Activated CD8-positive, alpha-beta T cell treated with anti-CD3 and anti-CD28 coated beads, Interleukin-2, amount 10 ng/mL, durations not matched to agents 7 days and 5 days (primary cell): ENCODE measurements around the gene KRT71. TPM values are rescaled to one million over a fixed set of nuclear protein-coding genes. Genes with fewer than 3 reads are reported as not detected.

ENCODE experiments used
- ATAC-seq: fragments of 150-1000 bp; cut with Tn5 transposase; one replicate; pipeline ENCODE4 v1.10.0; 2021; ENCODE audit warnings: moderate library complexity
- CTCF ChIA-PET: fragments of 350-600 bp; sonication (Branson Sonifier 250); formaldehyde crosslinking; loops from one replicate; lab custom pipeline; 2021; ENCODE audit warnings: antibody characterized with exemption; lab: Charles Lee
- POLR2A ChIA-PET: fragments of 350-600 bp; sonication (Branson Sonifier 250); formaldehyde crosslinking; loops from one replicate; lab custom pipeline; 2021; ENCODE audit warnings: antibody characterized with exemption; lab: Charles Lee
- DNase-seq: peaks from one replicate; pipeline ENCODE4 v3.0.0-alpha.2; 2020
- H3K27ac Mint-ChIP-seq: one replicate; pipeline ENCODE4 v1.8.0; 2021; ENCODE audit warnings: mild to moderate bottlenecking, mixed read lengths
- H3K27me3 Mint-ChIP-seq: one replicate; pipeline ENCODE4 v1.8.0; 2021; ENCODE audit warnings: low read depth, mixed read lengths
- H3K36me3 Mint-ChIP-seq: one replicate; pipeline ENCODE4 v1.8.0; 2021; ENCODE audit warnings: low read depth, mixed read lengths
- H3K4me1 Mint-ChIP-seq: one replicate; pipeline ENCODE4 v1.8.0; 2021; ENCODE audit warnings: low read depth, mixed read lengths
- H3K4me3 Mint-ChIP-seq: one replicate; pipeline ENCODE4 v1.8.0; 2021; ENCODE audit warnings: mild to moderate bottlenecking, mixed read lengths
- H3K9me3 Mint-ChIP-seq: one replicate; pipeline ENCODE4 v1.8.0; 2022; ENCODE audit warnings: mixed read lengths; ENCODE audit not compliant: insufficient read depth
- total RNA-seq, 2 experiments: library from RNA; stranded (reverse); gene quantifications; one replicate each; pipeline ENCODE4 v1.2.3, GENCODE V29; 2021

KRT71 gene
- total RNA-seq, 2 experiments from 2014 or later, result not detected

DNA sequence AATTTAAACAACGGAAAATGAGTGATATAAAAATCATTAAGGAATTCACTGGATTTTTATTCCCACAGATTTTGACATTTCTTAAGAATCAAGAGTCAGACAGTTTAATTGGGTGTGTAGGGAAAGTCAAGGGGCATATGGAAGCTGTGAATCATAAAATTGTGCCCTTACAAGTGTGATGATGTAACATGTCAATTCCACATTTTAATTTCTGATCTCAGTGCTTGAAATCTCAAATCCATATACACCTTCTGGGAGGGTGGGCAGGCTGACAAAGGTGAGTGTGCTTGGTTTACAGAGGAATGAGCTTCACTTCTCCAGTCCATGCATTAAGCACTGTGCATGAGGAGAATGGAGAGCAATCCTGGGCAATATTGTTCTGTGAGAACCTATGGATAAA lies 58.8 kb downstream of the KRT71 start:
- no peak for ATAC-seq
- Mint-ChIP-seq H3K27ac (no peak overlapping the region), H3K27me3 (peaks cover 15% of the 10 kb centered on the region), H3K4me3 (no peak overlapping the region), H3K36me3 (no peaks in the 10 kb centered on the region), H3K9me3 (no peaks in the 10 kb centered on the region), H3K4me1 (no peaks in the 10 kb centered on the region)
- no peak for DNase-seq
- ChIA-PET CTCF (interaction anchor here (1.4 kb wide), 1 partner anchor 386 kb away, joined by 4 read pairs; no protein-coding TSS in a partner anchor), POLR2A (no interaction called here)

Other genes with a start within 250 kb of the KRT71 start
- gene KRT83, start 231.7 kb downstream of the KRT71 start, total RNA-seq, result not detected
- gene KRT85, start 185.7 kb downstream of the KRT71 start, total RNA-seq, result not detected
- not detected for gene KRT84, start 167.5 kb downstream of the KRT71 start, total RNA-seq
- not detected for gene KRT82, start 146.8 kb downstream of the KRT71 start, total RNA-seq
- not detected for gene KRT75, start 118.8 kb downstream of the KRT71 start, total RNA-seq
- gene KRT6B, start 101.0 kb downstream of the KRT71 start, total RNA-seq, result not detected
- gene KRT6C, start 79.3 kb downstream of the KRT71 start, total RNA-seq, result not detected
- gene KRT6A, start 59.9 kb downstream of the KRT71 start, total RNA-seq, result not detected
- gene KRT5, start 32.8 kb downstream of the KRT71 start, total RNA-seq, result not detected
- gene KRT74, start 20.7 kb upstream of the KRT71 start, total RNA-seq, result not detected
- gene KRT72, start 48.3 kb upstream of the KRT71 start, total RNA-seq, result under 1 TPM; 0.40 to 0.44 TPM
- gene KRT73, start 65.4 kb upstream of the KRT71 start, total RNA-seq, result under 1 TPM; 0.45 to 0.91 TPM
- under 1 TPM in 1 of 2 experiments, not detected in 1; 0.10 TPM for gene KRT2, start 99.1 kb upstream of the KRT71 start, total RNA-seq
- not detected for gene KRT1, start 127.3 kb upstream of the KRT71 start, total RNA-seq
- not detected for gene KRT77, start 150.4 kb upstream of the KRT71 start, total RNA-seq
- not detected for gene KRT76, start 224.2 kb upstream of the KRT71 start, total RNA-seq
- gene KRT3, start 243.0 kb upstream of the KRT71 start, total RNA-seq, result not detected